Measurements from ENCODE around the gene SIAH2.

Gene SIAH2

GRCh38 chr3:150755902-150756301, 7.1 kb downstream of the SIAH2 start:
- no peak overlapping the region for H3K4me3 ChIP-seq
- H3K4me1 ChIP-seq = peaks cover 8% of the 10 kb centered on the region
- DNase-seq (ENCODE audit: low spot score in 2 of 2) = no peak
- in situ Hi-C loops (cut with MboI; ENCODE audit: low sequenced_read_pairs) = no loop called here
- no peaks in the 10 kb centered on the region for H3K27me3 ChIP-seq (ENCODE audit: low read depth)
- H3K36me3 ChIP-seq (replicated peaks) = peaks cover 22% of the 10 kb centered on the region
- no peaks in the 10 kb centered on the region for H3K9me3 ChIP-seq

GRCh38 chr3:150754896-150755295, 8.1 kb downstream of the SIAH2 start:
- in situ Hi-C loops (cut with MboI; ENCODE audit: low sequenced_read_pairs) = no loop called here
- no peak for DNase-seq (ENCODE audit: low spot score in 2 of 2)
- Histone ChIP-seq H3K36me3 (replicated peaks) (peaks cover 16% of the 10 kb centered on the region), H3K4me1 (no peaks in the 10 kb centered on the region; the same call in 1 of the 2 replicates), H3K27me3 (ENCODE audit: low read depth) (no peaks in the 10 kb centered on the region), H3K9me3 (no peaks in the 10 kb centered on the region), H3K4me3 (no peak overlapping the region)

- Histone ChIP-seq H3K27me3 (ENCODE audit: low read depth) (no peaks in the 10 kb centered on the region), H3K36me3 (replicated peaks) (peaks cover 10% of the 10 kb centered on the region; the same call in 1 of the 2 replicates), H3K9me3 (no peaks in the 10 kb centered on the region), H3K4me1 (peaks cover 9% of the 10 kb centered on the region; the same call in 1 of the 2 replicates), H3K4me3 (no peak overlapping the region)
- in situ Hi-C loops (cut with MboI; ENCODE audit: low sequenced_read_pairs) = no loop called here
- no peak for DNase-seq (ENCODE audit: low spot score in 2 of 2)
Observed at GRCh38 chr3:150751781-150752263, 11.1 kb downstream of the SIAH2 start.

GRCh38 chr3:150749255-150749654, 13.7 kb downstream of the SIAH2 start:
- no peak for DNase-seq (ENCODE audit: low spot score in 2 of 2)
- in situ Hi-C loops (cut with MboI; ENCODE audit: low sequenced_read_pairs) = no loop called here

GRCh38 chr3:150748684-150749047, 14.3 kb downstream of the SIAH2 start:
- no peak overlapping the region for H3K4me3 ChIP-seq
- peaks cover 20% of the 10 kb centered on the region for H3K4me1 ChIP-seq
- in situ Hi-C loops (cut with MboI; ENCODE audit: low sequenced_read_pairs) = no loop called here
- no peaks in the 10 kb centered on the region for H3K27me3 ChIP-seq (ENCODE audit: low read depth)
- peaks cover 4% of the 10 kb centered on the region; the same call in 1 of the 2 replicates for H3K36me3 ChIP-seq (replicated peaks)
- DNase-seq (ENCODE audit: low spot score in 2 of 2) = no peak
- H3K9me3 ChIP-seq = no peaks in the 10 kb centered on the region

More at GRCh38 chr3:150749255-150749654, 13.7 kb downstream of the SIAH2 start:
- Histone ChIP-seq H3K4me1 (peaks cover 16% of the 10 kb centered on the region), H3K4me3 (no peak overlapping the region), H3K36me3 (replicated peaks) (peaks cover 4% of the 10 kb centered on the region; the same call in 1 of the 2 replicates), H3K9me3 (no peaks in the 10 kb centered on the region), H3K27me3 (ENCODE audit: low read depth) (no peaks in the 10 kb centered on the region)

GRCh38 chr3:150747886-150748683, 14.9 kb downstream of the SIAH2 start:
- H3K4me1 ChIP-seq = peaks cover 20% of the 10 kb centered on the region
- H3K36me3 ChIP-seq (replicated peaks) = peaks cover 4% of the 10 kb centered on the region; the same call in 1 of the 2 replicates
- DNase-seq (ENCODE audit: low spot score in 2 of 2) = no peak
- H3K9me3 ChIP-seq = no peaks in the 10 kb centered on the region
- no peaks in the 10 kb centered on the region for H3K27me3 ChIP-seq (ENCODE audit: low read depth)
- in situ Hi-C loops (cut with MboI; ENCODE audit: low sequenced_read_pairs) = no loop called here
- H3K4me3 ChIP-seq = no peak overlapping the region

GRCh38 chr3:150746791-150747590, 16.0 kb downstream of the SIAH2 start:
- H3K4me3 ChIP-seq = no peak overlapping the region
- DNase-seq (ENCODE audit: low spot score in 2 of 2) = peak in 1 of 2 experiments; percentile 26
- no peaks in the 10 kb centered on the region for H3K27me3 ChIP-seq (ENCODE audit: low read depth)
- no peaks in the 10 kb centered on the region for H3K9me3 ChIP-seq
- in situ Hi-C loops (cut with MboI; ENCODE audit: low sequenced_read_pairs) = no loop called here
- H3K36me3 ChIP-seq (replicated peaks) = peaks cover 11% of the 10 kb centered on the region; the same call in 1 of the 2 replicates
- peaks cover 20% of the 10 kb centered on the region for H3K4me1 ChIP-seq

- Histone ChIP-seq H3K27me3 (ENCODE audit: low read depth) (no peaks in the 10 kb centered on the region), H3K9me3 (no peaks in the 10 kb centered on the region), H3K4me3 (no peak overlapping the region), H3K36me3 (replicated peaks) (peaks cover 16% of the 10 kb centered on the region; the same call in 1 of the 2 replicates), H3K4me1 (peaks cover 20% of the 10 kb centered on the region)
- in situ Hi-C loops (cut with MboI; ENCODE audit: low sequenced_read_pairs) = no loop called here
- no peak for DNase-seq (ENCODE audit: low spot score in 2 of 2)
Observed at GRCh38 chr3:150745832-150746231, 17.1 kb downstream of the SIAH2 start.

GRCh38 chr3:150744919-150745211, 18.1 kb downstream of the SIAH2 start:
- DNase-seq (ENCODE audit: low spot score in 2 of 2) = no peak
- Histone ChIP-seq H3K4me3 (no peak overlapping the region), H3K4me1 (peaks cover 20% of the 10 kb centered on the region), H3K9me3 (no peaks in the 10 kb centered on the region), H3K36me3 (replicated peaks) (peaks cover 12% of the 10 kb centered on the region; the same call in 1 of the 2 replicates), H3K27me3 (ENCODE audit: low read depth) (no peaks in the 10 kb centered on the region)
- in situ Hi-C loops (cut with MboI; ENCODE audit: low sequenced_read_pairs) = no loop called here

GRCh38 chr3:150744041-150744918, 18.7 kb downstream of the SIAH2 start:
- DNase-seq (ENCODE audit: low spot score in 2 of 2) = no peak
- Histone ChIP-seq H3K4me1 (peaks cover 20% of the 10 kb centered on the region), H3K9me3 (no peaks in the 10 kb centered on the region), H3K36me3 (replicated peaks) (peaks cover 12% of the 10 kb centered on the region; the same call in 1 of the 2 replicates), H3K4me3 (no peak overlapping the region), H3K27me3 (ENCODE audit: low read depth) (no peaks in the 10 kb centered on the region)
- in situ Hi-C loops (cut with MboI; ENCODE audit: low sequenced_read_pairs) = no loop called here

GRCh38 chr3:150743508-150743907, 19.5 kb downstream of the SIAH2 start:
- Histone ChIP-seq H3K36me3 (replicated peaks) (peaks cover 12% of the 10 kb centered on the region; the same call in 1 of the 2 replicates), H3K4me3 (no peak overlapping the region), H3K9me3 (no peaks in the 10 kb centered on the region), H3K27me3 (ENCODE audit: low read depth) (no peaks in the 10 kb centered on the region), H3K4me1 (peaks cover 19% of the 10 kb centered on the region)
- in situ Hi-C loops (cut with MboI; ENCODE audit: low sequenced_read_pairs) = no loop called here
- DNase-seq (ENCODE audit: low spot score in 2 of 2) = no peak

GRCh38 chr3:150742679-150743078, 20.3 kb downstream of the SIAH2 start:
- in situ Hi-C loops (cut with MboI; ENCODE audit: low sequenced_read_pairs) = no loop called here
- H3K4me1 ChIP-seq = peaks cover 18% of the 10 kb centered on the region

GRCh38 chr3:150742141-150742523, 20.8 kb downstream of the SIAH2 start:
- Histone ChIP-seq H3K9me3 (no peaks in the 10 kb centered on the region), H3K36me3 (replicated peaks) (peaks cover 12% of the 10 kb centered on the region; the same call in 1 of the 2 replicates), H3K4me3 (no peak overlapping the region), H3K4me1 (peaks cover 18% of the 10 kb centered on the region), H3K27me3 (ENCODE audit: low read depth) (no peaks in the 10 kb centered on the region)
- in situ Hi-C loops (cut with MboI; ENCODE audit: low sequenced_read_pairs) = no loop called here
- no peak for DNase-seq (ENCODE audit: low spot score in 2 of 2)

More at GRCh38 chr3:150742679-150743078, 20.3 kb downstream of the SIAH2 start:
- DNase-seq (ENCODE audit: low spot score in 2 of 2) = no peak
- H3K4me3 ChIP-seq = no peak overlapping the region
- peaks cover 12% of the 10 kb centered on the region; the same call in 1 of the 2 replicates for H3K36me3 ChIP-seq (replicated peaks)
- no peaks in the 10 kb centered on the region for H3K9me3 ChIP-seq
- no peaks in the 10 kb centered on the region for H3K27me3 ChIP-seq (ENCODE audit: low read depth)
